Measurements from ENCODE around the gene SHROOM1.
A peak's percentile ranks its signal among the peaks of the same experiment; 100 is the strongest.
"Not testable (repeated sequence)": the region's sequence is repeated elsewhere in the genome, so short reads cannot be mapped to it uniquely, and the experiment has no call there.

The SHROOM1 gene

DNA sequence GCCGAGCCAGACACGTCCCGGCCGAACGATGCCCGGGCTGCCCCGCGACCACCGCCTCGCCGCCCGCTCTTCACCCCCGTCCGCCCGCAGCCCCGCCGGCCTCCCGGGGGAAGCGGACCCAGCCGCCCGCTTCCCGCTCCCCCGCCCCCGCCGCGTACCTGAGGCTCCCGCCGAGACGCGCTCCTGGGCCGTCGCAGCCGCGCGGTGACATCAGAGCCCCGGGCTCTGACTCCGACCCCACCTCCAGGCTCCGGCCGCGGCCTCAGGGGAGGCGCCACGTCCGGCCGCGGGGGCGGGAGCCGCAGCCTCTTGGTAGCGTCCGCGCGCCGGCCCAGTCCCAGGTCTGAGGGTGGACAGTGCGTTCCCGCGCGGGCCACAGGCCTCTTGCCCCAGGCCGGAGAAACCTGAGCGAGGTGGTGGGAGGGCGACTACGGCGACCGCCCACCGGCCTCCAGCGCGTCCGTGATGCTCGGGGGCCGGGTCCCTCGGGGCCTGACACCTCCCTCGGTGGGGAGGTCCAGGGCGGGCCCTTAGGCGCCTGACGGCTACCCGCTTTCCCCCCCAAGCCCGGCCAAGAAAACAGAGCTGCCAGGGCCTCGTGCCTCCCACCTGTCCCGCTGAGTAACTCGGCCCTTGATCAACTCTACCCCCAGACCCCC, at the start of gene SHROOM1:
Gene SHROOM1 (minus strand): TSS at position 212 of the 659 bp plus-strand sequence. CDS start 4,507 bp downstream, outside the sequence.
- DNase-seq (ENCODE audit: low read depth) = no peak

GRCh38 chr5:132877938-132878337, 47.5 kb upstream of the SHROOM1 start:
- no peak for DNase-seq (ENCODE audit: low read depth)

DNA sequence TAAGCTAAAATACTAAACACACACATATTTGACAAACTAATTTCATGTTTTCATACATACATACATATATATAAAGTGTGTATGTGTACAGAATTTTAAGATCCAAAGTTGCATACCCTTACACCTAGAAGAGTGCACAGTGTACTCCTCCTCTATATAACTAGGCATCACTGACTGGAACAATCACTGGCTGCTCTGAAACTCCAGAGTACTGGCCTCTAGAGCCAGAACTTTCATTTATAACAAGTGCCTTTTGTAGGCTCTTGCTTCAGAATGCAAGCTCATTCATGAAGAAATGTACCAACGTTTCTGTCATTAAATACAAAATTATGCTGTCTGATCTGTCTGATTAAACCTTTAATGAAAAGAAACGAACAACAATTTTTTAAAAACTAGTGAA, 47.0 kb upstream of the SHROOM1 start:
- no peak for DNase-seq (ENCODE audit: low read depth)

DNA sequence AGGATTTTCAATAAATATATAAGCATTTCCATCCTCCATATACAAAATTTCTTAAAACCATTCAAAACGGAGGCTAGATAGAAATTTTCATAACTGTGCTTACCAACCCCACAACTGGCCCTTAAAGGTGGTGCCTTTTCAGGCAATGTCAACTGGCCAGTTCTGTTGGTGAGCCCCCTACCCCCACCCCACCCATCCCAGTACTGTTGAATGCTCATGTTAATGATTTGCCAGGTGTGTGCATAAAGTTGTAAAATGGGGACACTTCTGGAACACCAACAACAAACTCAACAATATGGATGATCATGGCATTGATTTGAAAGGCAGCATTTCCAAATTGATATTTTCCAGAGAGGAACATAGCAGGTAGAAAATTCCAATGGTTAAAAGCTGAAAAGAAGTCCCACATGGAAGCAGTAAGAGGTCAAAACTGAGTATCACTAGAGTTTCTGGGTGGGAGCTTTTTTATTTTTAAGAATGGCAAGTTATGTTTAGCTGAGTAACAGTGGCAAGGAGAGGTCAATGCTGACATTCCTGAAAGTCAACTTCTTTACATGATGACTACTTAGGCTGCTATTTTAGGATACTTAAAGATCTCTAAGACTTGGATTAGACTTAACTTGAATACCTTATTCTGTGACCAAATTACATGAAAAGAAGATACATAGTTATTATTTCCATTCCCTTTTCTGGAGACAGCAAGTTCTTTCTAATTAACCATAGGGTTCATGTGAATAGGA, 45.7 kb upstream of the SHROOM1 start:
- DNase-seq (ENCODE audit: low read depth) = no peak

DNA sequence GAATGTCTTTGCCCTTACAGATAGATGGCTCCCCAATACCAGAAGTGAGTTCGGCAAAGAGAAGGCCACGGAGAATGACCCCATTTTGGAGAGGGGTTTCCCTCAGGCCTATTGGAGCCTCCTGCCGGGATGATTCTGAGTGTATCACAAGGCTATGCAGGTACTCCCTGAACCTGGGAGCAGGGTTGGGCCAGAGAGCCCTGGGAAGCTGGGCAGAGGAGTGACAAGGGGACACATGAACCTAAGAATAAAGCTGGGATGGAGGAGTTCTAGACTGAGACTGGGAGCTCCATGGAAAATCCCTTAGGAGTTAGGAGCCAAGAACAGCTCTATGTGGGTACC, 43.5 kb upstream of the SHROOM1 start:
- DNase-seq (ENCODE audit: low read depth) = no peak

GRCh38 chr5:132873119-132873929, 42.9 kb upstream of the SHROOM1 start, which contains the start of gene LEAP2:
TSS of gene LEAP2 (plus strand) at chr5:132873668. CDS start at chr5:132873695, 27 bp downstream.
- no peak for DNase-seq (ENCODE audit: low read depth)

DNA sequence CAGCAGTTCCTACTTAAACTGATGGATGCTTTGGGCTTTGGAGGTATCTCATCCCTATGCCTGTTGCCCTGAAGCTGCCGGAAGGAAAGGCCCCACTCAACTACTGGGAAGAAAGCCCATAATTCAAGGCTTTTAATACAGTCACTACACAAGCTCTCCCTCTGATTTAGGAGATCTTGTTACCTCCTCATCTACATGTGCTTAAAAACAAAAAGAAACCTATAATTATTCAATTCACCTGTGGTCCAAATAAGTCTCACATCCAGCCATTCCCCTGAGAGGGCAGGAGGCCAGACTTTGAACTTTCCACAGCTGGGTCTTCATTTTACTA, 42.3 kb upstream of the SHROOM1 start:
- no peak for DNase-seq (ENCODE audit: low read depth)

- DNase-seq (ENCODE audit: low read depth) = no peak
Observed at GRCh38 chr5:132871459-132872284, 41.2 kb upstream of the SHROOM1 start.

GRCh38 chr5:132870801-132871200, 40.4 kb upstream of the SHROOM1 start:
- no peak for DNase-seq (ENCODE audit: low read depth)

DNA sequence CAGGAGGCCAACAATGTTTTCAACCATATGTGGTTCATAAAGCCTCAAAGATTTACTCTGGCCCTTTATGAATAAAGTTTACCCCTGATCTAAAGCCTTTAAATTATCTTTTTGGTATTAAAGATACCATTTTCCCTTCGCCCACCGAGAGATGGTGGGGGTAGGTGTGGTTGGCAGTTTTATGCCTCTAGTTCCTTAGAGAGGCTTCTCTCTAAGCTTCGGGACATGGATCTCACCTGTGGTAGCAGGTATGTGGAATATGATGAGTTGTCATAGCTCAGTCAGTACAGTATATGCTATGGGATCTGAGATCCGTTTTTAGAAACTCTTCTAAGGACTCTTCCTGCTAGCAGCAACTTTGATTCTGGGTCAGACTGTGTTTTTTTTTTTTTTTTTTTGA, 38.3 kb upstream of the SHROOM1 start:
- no peak for DNase-seq (ENCODE audit: low read depth)

DNA sequence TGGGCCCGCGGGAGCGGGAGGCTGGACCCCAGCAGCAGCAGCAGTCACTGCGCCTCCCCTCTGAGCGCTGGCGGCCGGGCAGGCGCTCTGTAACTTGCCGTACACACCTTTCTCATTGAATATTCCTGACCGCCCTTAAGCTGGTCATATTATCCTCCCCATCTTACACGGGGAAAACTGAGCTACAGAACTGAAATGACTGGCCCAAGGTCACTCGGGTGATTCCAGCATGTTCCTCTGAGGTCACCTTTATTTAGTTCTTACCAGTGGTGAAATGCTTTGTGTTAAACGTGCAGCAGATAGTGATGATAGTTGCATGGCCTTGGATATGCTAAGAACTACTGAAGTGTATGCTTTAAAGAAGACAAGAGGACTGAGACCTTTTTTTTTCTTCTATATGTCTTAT, 36.6 kb upstream of the SHROOM1 start:
- no peak for DNase-seq (ENCODE audit: low read depth)

- peak; percentile 99 for DNase-seq (ENCODE audit: low read depth)
Observed at GRCh38 chr5:132866342-132867045, 36.0 kb upstream of the SHROOM1 start, which contains the start of the genes GDF9 and UQCRQ. TSS of gene GDF9 (minus strand) at chr5:132866469. CDS start at chr5:132864533, 1,936 bp downstream. TSS of gene UQCRQ (plus strand) at chr5:132866642. CDS start at chr5:132866882, 240 bp downstream.

GRCh38 chr5:132865668-132866341, 35.4 kb upstream of the SHROOM1 start:
- DNase-seq (ENCODE audit: low read depth) = no peak

DNA sequence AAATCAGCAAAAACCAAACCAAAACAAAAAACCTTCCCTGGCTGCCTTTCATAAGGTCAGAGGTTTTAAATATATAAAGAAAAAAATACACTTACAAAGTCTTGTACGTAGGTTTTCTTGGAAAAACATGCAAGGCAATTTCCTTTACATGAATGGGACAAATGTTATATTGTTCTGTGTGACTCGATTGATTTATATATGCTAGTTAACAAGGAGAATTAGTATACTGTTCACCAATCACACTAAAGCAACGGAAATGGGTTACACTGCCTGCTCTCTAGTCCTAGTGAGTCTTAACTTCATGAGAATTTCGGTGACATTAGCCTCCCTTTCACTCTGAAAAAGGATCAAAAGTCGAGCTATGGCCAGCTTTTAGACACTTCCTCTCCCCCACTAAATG, 30.3 kb upstream of the SHROOM1 start:
- DNase-seq (ENCODE audit: low read depth) = no peak

DNA sequence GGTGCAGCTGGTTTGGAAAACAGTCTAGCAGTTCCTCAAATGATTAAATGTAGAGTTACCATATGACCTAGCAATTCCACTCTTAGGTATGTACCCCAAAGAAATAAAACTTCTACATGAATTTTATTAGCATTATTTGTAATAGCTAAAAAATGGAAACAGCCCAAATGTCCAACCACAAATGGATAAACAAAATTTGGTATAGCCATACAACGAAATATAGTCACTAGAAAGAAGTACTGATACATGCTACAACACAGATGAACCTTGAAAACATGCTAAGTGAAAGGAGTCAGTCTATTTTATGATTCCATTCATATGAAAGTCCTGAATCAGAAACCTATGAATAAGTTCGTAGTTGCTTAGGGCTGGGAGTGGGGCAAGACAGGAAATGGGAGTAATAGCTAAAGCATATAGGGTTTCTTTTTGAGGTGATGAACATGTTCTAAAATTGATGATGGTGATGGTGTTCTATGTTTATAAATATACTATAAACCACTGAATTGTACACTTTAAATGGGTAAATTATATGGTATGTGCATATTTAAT, 29.5 kb upstream of the SHROOM1 start:
- no peak for DNase-seq (ENCODE audit: low read depth)

DNA sequence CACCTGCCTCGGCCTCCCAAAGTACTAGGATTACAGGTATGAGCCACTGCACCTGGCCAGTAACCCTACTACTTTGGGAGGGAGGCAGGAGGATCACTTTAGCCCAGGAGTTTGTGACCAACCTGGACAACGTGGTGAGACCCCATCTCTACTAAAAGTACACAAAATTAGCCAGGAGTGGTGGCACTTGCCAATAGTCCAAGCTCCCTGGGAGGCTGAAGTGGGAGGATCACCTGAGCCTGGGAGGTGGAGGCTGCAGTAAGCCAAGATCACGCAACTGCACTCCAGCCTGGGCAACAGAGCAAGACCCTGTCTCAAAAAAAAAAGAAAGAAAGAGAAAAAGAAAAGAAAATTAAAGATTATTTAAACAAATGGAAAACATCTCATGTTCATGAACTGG, 25.6 kb upstream of the SHROOM1 start:
- DNase-seq (ENCODE audit: low read depth) = no peak

DNA sequence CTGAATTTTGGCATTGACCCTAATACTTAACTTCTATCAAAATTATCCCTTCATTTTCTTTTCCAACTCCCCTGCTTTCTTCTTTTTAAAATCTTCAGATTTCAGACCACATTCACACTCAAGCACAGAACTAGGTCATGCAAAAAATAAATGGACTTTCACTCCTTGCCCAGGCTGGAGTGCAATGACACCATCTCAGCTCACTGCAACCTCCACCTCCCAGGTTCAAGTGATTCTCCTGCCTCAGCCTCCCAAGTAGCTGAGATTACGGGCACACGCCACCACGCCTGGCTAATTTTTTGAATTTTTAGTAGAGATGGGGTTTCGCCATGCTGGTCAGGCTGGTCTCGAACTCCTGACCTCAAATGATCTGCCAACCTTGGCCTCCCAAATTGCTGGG, 24.5 kb upstream of the SHROOM1 start:
- DNase-seq (ENCODE audit: low read depth) = not testable (repeated sequence)

- DNase-seq (ENCODE audit: low read depth) = no peak
Observed at GRCh38 chr5:132854301-132854700, 23.9 kb upstream of the SHROOM1 start.

GRCh38 chr5:132853790-132854189, 23.3 kb upstream of the SHROOM1 start:
- no peak for DNase-seq (ENCODE audit: low read depth)

GRCh38 chr5:132853323-132853722, 22.9 kb upstream of the SHROOM1 start:
- no peak for DNase-seq (ENCODE audit: low read depth)

All from HS-5 (cell line).